A549 (cell line): ENCODE measurements around the gene KLRD1.

Experiments
- CTCF ChIP-seq: fragments of >200 bp; sonication (Bioruptor Twin); formaldehyde crosslinking; IDR thresholded peaks from 3 replicates; pipeline ENCODE4 v1.5.1; 2016
- EP300 ChIP-seq, 2 experiments: fragments of >200 bp; sonication (Bioruptor Twin); formaldehyde crosslinking; IDR thresholded peaks; 2 replicates in 1 of 2; 3 replicates in 1 of 2; pipeline ENCODE4 v1.6.1; 2016 to 2017
- POLR2A ChIP-seq: IDR thresholded peaks from 2 replicates; pipeline ENCODE4 v1.6.1; 2012; ENCODE audit warnings: mild to moderate bottlenecking, low read length
- RAD21 ChIP-seq, 2 experiments: fragments of >200 bp in 1 of 2; sonication (Bioruptor Twin) in 1 of 2; formaldehyde crosslinking in 1 of 2; IDR thresholded peaks in 1 of 2; conservative IDR thresholded peaks in 1 of 2; 2 replicates in 1 of 2; 3 replicates in 1 of 2; pipeline ENCODE4 v1.6.1; 2012 to 2018; ENCODE audit warnings: inconsistent platforms in 1 of 2
- RFX5 ChIP-seq: fragments of 450-650 bp; IDR thresholded peaks from 2 replicates; pipeline ENCODE4 v1.7.1; 2014; ENCODE audit warnings: antibody characterized with exemption, mild to moderate bottlenecking, moderate library complexity
- RNF2 ChIP-seq: fragments of 200-600 bp; sonication (generic); IDR thresholded peaks from 2 replicates; pipeline ENCODE4 v1.6.1; 2016; ENCODE audit warnings: low read depth, mild to moderate bottlenecking, antibody characterized with exemption, moderate library complexity, borderline replicate concordance

GRCh38 chr12:10339053-10339840 lies 31.6 kb downstream of the KLRD1 start:
- TF ChIP-seq CTCF, result no peak
- TF ChIP-seq RAD21 (conservative IDR thresholded peaks at IDR 0.05 in 1 of 2, IDR thresholded peaks at IDR 0.05 in 1 of 2), result no peak
- TF ChIP-seq RFX5, result no peak
- no peak for TF ChIP-seq POLR2A
- TF ChIP-seq RNF2, result no peak
- no peak for TF ChIP-seq EP300 (IDR thresholded peaks at IDR 0.05)
